IMR-90 (cell line): ENCODE data around the gene ERICH2. TPM values are rescaled to one million over a fixed set of nuclear protein-coding genes. Genes with fewer than 3 reads are reported as not detected.

Experiments
- ATAC-seq: fragments of 200-7000 bp; cut with Tn5 transposase; 2 replicates; pipeline ENCODE4 v1.9.1; 2020; ENCODE audit warnings: low read depth, mild to moderate bottlenecking, moderate library complexity
- BruUV-seq: library from RNA; stranded (reverse); fragments of 400-500 nt; replicated peaks from 2 replicates; lab custom pipeline; 2021; lab: Mats Ljungman, UMichigan
- CTCF ChIA-PET: fragments of 300-600 bp; formaldehyde crosslinking; extraction: SDS; loops from one replicate; lab custom pipeline; 2021; ENCODE audit warnings: antibody characterized with exemption; lab: Yijun Ruan, JAX
- POLR2A ChIA-PET: fragments of 300-600 bp; sonication (Branson Sonifier 250); formaldehyde crosslinking; loops from one replicate; lab custom pipeline; 2022; ENCODE audit warnings: antibody characterized with exemption; ENCODE audit not compliant: unreplicated experiment; lab: Charles Lee
- DNase-seq: peaks from one replicate; pipeline ENCODE4 v3.0.0; 2013
- H2AFZ ChIP-seq: replicated peaks from 2 replicates; pipeline ENCODE3; 2013; ENCODE audit warnings: low read length, mild to moderate bottlenecking; ENCODE audit not compliant: poor library complexity
- H2AK5ac ChIP-seq: 2 replicates; pipeline ENCODE4 v1.6.1; 2013; ENCODE audit warnings: low read depth, low read length, inconsistent platforms
- H2AK9ac ChIP-seq: replicated peaks from 2 replicates; pipeline ENCODE3; 2013; ENCODE audit warnings: mild to moderate bottlenecking, low read depth, low read length, moderate library complexity; ENCODE audit not compliant: poor library complexity
- H2BK120ac ChIP-seq: 2 replicates; pipeline ENCODE4 v1.6.1; 2013; ENCODE audit warnings: low read depth, low read length, inconsistent platforms
- H2BK15ac ChIP-seq: 3 replicates; pipeline ENCODE4 v1.6.1; 2013; ENCODE audit warnings: low read depth, low read length, inconsistent platforms
- H2BK20ac ChIP-seq: 2 replicates; pipeline ENCODE4 v1.6.1; 2013; ENCODE audit warnings: low read depth, mild to moderate bottlenecking, inconsistent platforms, low read length, moderate library complexity
- H2BK5ac ChIP-seq: 2 replicates; pipeline ENCODE4 v1.6.1; 2013; ENCODE audit warnings: mild to moderate bottlenecking, low read depth, low read length, inconsistent platforms; ENCODE audit not compliant: poor library complexity, severe bottlenecking
- H3K14ac ChIP-seq: replicated peaks from 2 replicates; pipeline ENCODE4 v1.6.1; 2013; ENCODE audit warnings: low read depth, low read length, inconsistent platforms
- H3K18ac ChIP-seq: 2 replicates; pipeline ENCODE4 v1.6.1; 2013; ENCODE audit warnings: low read depth, low read length, control low read depth
- H3K23ac ChIP-seq: 2 replicates; pipeline ENCODE4 v1.6.1; 2013; ENCODE audit warnings: low read depth, low read length, inconsistent platforms
- H3K27ac ChIP-seq: 2 replicates; pipeline ENCODE4 v1.5.1; 2013; ENCODE audit warnings: mild to moderate bottlenecking, control low read depth, low read length; ENCODE audit not compliant: insufficient read depth
- H3K27me3 ChIP-seq: 2 replicates; pipeline ENCODE4 v1.6.1; 2013; ENCODE audit warnings: low read length; ENCODE audit not compliant: control insufficient read depth, insufficient read depth
- H3K36me3 ChIP-seq: 2 replicates; pipeline ENCODE4 v1.6.1; 2013; ENCODE audit warnings: low read length, mixed read lengths; ENCODE audit not compliant: control insufficient read depth, insufficient read depth
- H3K4ac ChIP-seq: 2 replicates; pipeline ENCODE4 v1.6.1; 2013; ENCODE audit warnings: low read depth, low read length, inconsistent platforms
- H3K4me1 ChIP-seq: 2 replicates; pipeline ENCODE4 v1.6.1; 2013; ENCODE audit warnings: low read length, mixed read lengths; ENCODE audit not compliant: control insufficient read depth, insufficient read depth
- H3K4me2 ChIP-seq: 2 replicates; pipeline ENCODE4 v1.6.1; 2013; ENCODE audit warnings: low read depth, mild to moderate bottlenecking, control low read depth, low read length, moderate library complexity
- H3K4me3 ChIP-seq: 2 replicates; pipeline ENCODE4 v1.5.1; 2013; ENCODE audit warnings: low read depth, mild to moderate bottlenecking, control low read depth, low read length, moderate library complexity; ENCODE audit not compliant: insufficient read depth
- H3K56ac ChIP-seq: 2 replicates; pipeline ENCODE4 v1.6.1; 2013; ENCODE audit warnings: low read length, inconsistent platforms; ENCODE audit not compliant: insufficient read depth; ENCODE audit errors: extremely low read depth
- H3K79me1 ChIP-seq, 2 experiments: 2 replicates each; pipeline ENCODE4 v1.6.1; 2013; ENCODE audit warnings: low read length in 2 of 2, inconsistent platforms in 1 of 2, low read depth in 1 of 2
- H3K9ac ChIP-seq: 2 replicates; pipeline ENCODE4 v1.6.1; 2013; ENCODE audit warnings: low read depth, low read length, control low read depth
- H3K9me1 ChIP-seq: 2 replicates; pipeline ENCODE4 v1.6.1; 2013; ENCODE audit warnings: low read length, inconsistent platforms; ENCODE audit not compliant: insufficient read depth
- H3K9me3 ChIP-seq: 2 replicates; pipeline ENCODE4 v1.6.1; 2013; ENCODE audit warnings: low read length; ENCODE audit not compliant: control insufficient read depth, insufficient read depth
- H4K20me1 ChIP-seq: 2 replicates; pipeline ENCODE4 v1.6.1; 2013; ENCODE audit warnings: low read length, inconsistent platforms; ENCODE audit not compliant: insufficient read depth
- H4K5ac ChIP-seq: 2 replicates; pipeline ENCODE4 v1.6.1; 2013; ENCODE audit warnings: mild to moderate bottlenecking, low read depth, low read length, control low read depth
- H4K8ac ChIP-seq, 2 experiments: 2 replicates each; pipeline ENCODE4 v1.6.1; 2013; ENCODE audit warnings: low read depth in 2 of 2, low read length in 2 of 2, control low read depth in 1 of 2, inconsistent platforms in 1 of 2
- H4K91ac ChIP-seq: 2 replicates; pipeline ENCODE4 v1.6.1; 2013; ENCODE audit warnings: low read depth, low read length, inconsistent platforms; ENCODE audit not compliant: insufficient read depth
- CEBPB ChIP-seq: IDR thresholded peaks from 2 replicates; pipeline ENCODE4 v1.6.1; 2012; ENCODE audit warnings: low read depth, low read length, improper control_type of control experiment
- WGBS, 2 experiments: methylation state at CpG; one replicate each; pipeline versions ENCODE4 v1.1.5 to v1.1.7; 2013; ENCODE audit warnings: missing lambda C conversion rate in 2 of 2; ENCODE audit not compliant: insufficient read length in 1 of 2; ENCODE audit errors: extremely low coverage in 2 of 2; 5-methylcytosine and 5-hydroxymethylcytosine counted together
- dilution Hi-C: fragments of 300-500 bp; cut with HindIII; formaldehyde crosslinking; loops from one replicate; pipeline ENCODE4 v1.14.3; 2018; ENCODE audit warnings: low sequenced_read_pairs; ENCODE audit not compliant: unreplicated experiment
- in situ Hi-C: fragments of 300-500 bp; cut with MboI; formaldehyde crosslinking; loops from 3 replicates; pipeline ENCODE4 v1.14.3; 2019; ENCODE audit warnings: low sequenced_read_pairs, inconsistent platforms, mixed read lengths
- intact Hi-C: fragments of 100-400 bp; cut with micrococcal nuclease; formaldehyde crosslinking; loops from 2 replicates; pipeline ENCODE4 v1.10.0; 2022
- polyA plus RNA-seq, 3 experiments: library from polyadenylated mRNA; depleted of rRNA; stranded (reverse); fragments of >200 nt; gene quantifications; 2 replicates each; pipeline ENCODE4 v1.2.3, GENCODE V29; 2012; ENCODE audit warnings: low replicate concordance in 1 of 3
- total RNA-seq: library from RNA; depleted of rRNA; stranded (reverse); fragments of >200 nt; gene quantifications from 2 replicates; pipeline ENCODE4 v1.2.3, GENCODE V29; 2012
- TF ChIP-seq, protein P1 (sequence below): fragments of 150-350 bp; IDR thresholded peaks from 2 replicates; pipeline ENCODE4 v1.6.1; 2017; ENCODE audit warnings: mild to moderate bottlenecking, antibody characterized with exemption, low read length, low read depth
- TF ChIP-seq, protein P2 (sequence below): fragments of 150-350 bp; IDR thresholded peaks from 2 replicates; pipeline ENCODE4 v1.6.1; 2016; ENCODE audit warnings: low read depth, mild to moderate bottlenecking, low read length, moderate library complexity, borderline replicate concordance

Gene ERICH2
- total and polyA plus RNA-seq, 2 of the 4 experiments (the other 2 are of a cell fraction) = not detected

DNA sequence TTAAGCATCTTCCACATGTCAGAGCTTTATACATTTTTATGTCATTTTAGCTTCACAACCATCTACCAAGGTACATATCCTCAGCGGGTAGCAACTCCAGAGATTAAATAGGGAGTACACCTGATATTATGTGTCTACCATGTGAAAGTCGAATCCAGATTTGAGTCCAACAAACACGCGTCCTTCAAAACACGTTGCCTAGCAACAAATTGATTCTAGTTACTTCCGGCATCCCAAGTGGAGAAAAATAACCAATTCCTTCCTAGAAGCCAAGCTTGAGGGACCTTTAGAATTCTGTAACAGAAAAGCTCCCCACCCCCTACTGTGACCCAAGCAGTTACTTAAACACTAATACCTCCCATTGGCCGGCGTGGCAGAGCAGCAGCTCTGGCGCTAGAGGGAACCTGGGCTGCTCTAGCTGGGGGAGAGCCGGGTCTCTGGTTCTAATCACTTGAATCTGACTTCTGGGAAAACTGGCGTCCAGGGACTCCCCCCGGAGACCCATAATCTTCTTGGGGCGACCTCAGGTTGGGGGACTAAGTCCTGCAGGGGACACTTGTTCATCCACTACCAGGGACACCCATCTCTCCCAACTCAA lies at the start of gene ERICH2 (continued):
- TF ChIP-seq, protein P1, sequence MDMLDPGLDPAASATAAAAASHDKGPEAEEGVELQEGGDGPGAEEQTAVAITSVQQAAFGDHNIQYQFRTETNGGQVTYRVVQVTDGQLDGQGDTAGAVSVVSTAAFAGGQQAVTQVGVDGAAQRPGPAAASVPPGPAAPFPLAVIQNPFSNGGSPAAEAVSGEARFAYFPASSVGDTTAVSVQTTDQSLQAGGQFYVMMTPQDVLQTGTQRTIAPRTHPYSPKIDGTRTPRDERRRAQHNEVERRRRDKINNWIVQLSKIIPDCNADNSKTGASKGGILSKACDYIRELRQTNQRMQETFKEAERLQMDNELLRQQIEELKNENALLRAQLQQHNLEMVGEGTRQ = no peak

DNA sequence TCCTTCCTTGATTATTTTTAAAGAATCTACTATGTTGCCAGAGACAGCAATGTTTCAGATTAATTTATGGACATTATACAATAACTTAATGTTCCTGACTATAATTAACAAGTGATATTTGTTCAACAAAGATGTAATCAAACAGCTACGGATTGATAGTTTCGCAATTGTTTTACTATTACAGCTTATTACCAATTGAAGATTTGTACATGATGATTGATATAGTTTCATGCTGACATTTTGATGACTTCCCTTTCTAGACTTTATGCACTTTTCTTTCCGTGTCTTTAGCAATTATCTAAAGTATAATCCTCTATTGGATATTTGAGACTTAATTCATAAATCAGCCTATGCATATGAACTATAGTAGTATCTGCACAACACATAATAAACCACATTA lies 48.5 kb upstream of the ERICH2 start:
- no peak for ATAC-seq
- Histone ChIP-seq H2AK5ac (no peak overlapping the region), H4K20me1 (no peaks in the 10 kb centered on the region), H4K5ac (no peak overlapping the region), H3K9me1 (no peaks in the 10 kb centered on the region), H3K23ac (no peak overlapping the region), H3K27me3 (peaks cover 18% of the 10 kb centered on the region), H3K79me1 (no peaks in the 10 kb centered on the region), H3K56ac (no peak overlapping the region), H3K4me2 (no peak overlapping the region), H3K4me1 (no peaks in the 10 kb centered on the region), H4K8ac (no peak overlapping the region), H3K14ac (no peak overlapping the region), H2BK20ac (no peak overlapping the region), H3K4ac (no peak overlapping the region), H3K27ac (no peak overlapping the region), H3K36me3 (no peaks in the 10 kb centered on the region), H2BK5ac (no peak overlapping the region), H2AK9ac (no peak overlapping the region), H3K4me3 (no peak overlapping the region), H2BK120ac (no peak overlapping the region), H3K9ac (no peak overlapping the region), H3K18ac (no peak overlapping the region), H3K9me3 (no peaks in the 10 kb centered on the region; the same call in 1 of the 2 replicates), H2AFZ (no peak overlapping the region), H4K91ac (no peak overlapping the region), H2BK15ac (no peak overlapping the region)
- TF ChIP-seq, protein P2, sequence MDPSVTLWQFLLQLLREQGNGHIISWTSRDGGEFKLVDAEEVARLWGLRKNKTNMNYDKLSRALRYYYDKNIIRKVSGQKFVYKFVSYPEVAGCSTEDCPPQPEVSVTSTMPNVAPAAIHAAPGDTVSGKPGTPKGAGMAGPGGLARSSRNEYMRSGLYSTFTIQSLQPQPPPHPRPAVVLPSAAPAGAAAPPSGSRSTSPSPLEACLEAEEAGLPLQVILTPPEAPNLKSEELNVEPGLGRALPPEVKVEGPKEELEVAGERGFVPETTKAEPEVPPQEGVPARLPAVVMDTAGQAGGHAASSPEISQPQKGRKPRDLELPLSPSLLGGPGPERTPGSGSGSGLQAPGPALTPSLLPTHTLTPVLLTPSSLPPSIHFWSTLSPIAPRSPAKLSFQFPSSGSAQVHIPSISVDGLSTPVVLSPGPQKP = no peak
- TF ChIP-seq CEBPB = peak; percentile 30; the same call in 1 of the 2 replicates
- dilution Hi-C loops (no loop called here), intact Hi-C loops (no loop called here), in situ Hi-C loops (no loop called here)
- WGBS, 2 experiments = no CpG with 5 or more reads among the region's 3 CpGs
- POLR2A ChIA-PET = no interaction called here
- no TSS peak for BruUV-seq
- DNase-seq = no peak
- CTCF ChIA-PET = no interaction called here
